ENCODE measurements around the gene LXN. TPM values are rescaled to one million over a fixed set of nuclear protein-coding genes. Genes with fewer than 3 reads are reported as not detected.

LXN gene
- total and polyA plus RNA-seq, 7 donors, result 1.6 to 6.7 (median 3.2) TPM

GRCh38 chr3:158666416-158666815 lies 6.0 kb downstream of the LXN start:
- Histone ChIP-seq H3K4me3 (no peak overlapping the region), H3K27ac (no peak overlapping the region), H3K9me3 (no peaks in the 10 kb centered on the region), H3K4me1 (no peaks in the 10 kb centered on the region), H3K36me3 (ENCODE audit: insufficient read depth in 1 of 2, low read depth in 1 of 2) (peaks cover under 1 to 100% of the 10 kb centered on the region in 2 donors), H3K27me3 (ENCODE audit: insufficient read depth in 3 of 3, low read length in 2 of 3) (no peaks in the 10 kb centered on the region)
- DNase-seq (no peak), ATAC-seq (no peak)
- no peak for TF ChIP-seq CTCF (IDR thresholded peaks at IDR 0.05)
- intact Hi-C loops (cut with DNase I), result no loop called here
- 79 to 85% (median 81%) methylated on average over 3 of the region's 3 CpGs for WGBS, 3 donors

- ATAC-seq (no peak), DNase-seq (no peak)
- WGBS, 3 donors, result 96 to 97% (median 97%) methylated on average over 1 of the region's 1 CpG
- no peaks in the 10 kb centered on the region for H3K4me1 ChIP-seq
- no peak overlapping the region for H3K4me3 ChIP-seq
- no peaks in the 10 kb centered on the region for H3K27me3 ChIP-seq (ENCODE audit: insufficient read depth in 3 of 3, low read length in 2 of 3)
- peaks cover 8 to 100% of the 10 kb centered on the region in 2 donors for H3K36me3 ChIP-seq (ENCODE audit: insufficient read depth in 1 of 2, low read depth in 1 of 2)
- H3K9me3 ChIP-seq, result no peaks in the 10 kb centered on the region
- H3K27ac ChIP-seq, result no peak overlapping the region
- intact Hi-C loops (cut with DNase I), result no loop called here
- TF ChIP-seq CTCF (IDR thresholded peaks at IDR 0.05), result no peak
Measured at GRCh38 chr3:158663832-158664231, 8.6 kb downstream of the LXN start.

- Histone ChIP-seq H3K36me3 (ENCODE audit: insufficient read depth in 1 of 2, low read depth in 1 of 2) (peaks cover 8 to 98% of the 10 kb centered on the region in 2 donors), H3K4me1 (no peaks in the 10 kb centered on the region), H3K27ac (no peak overlapping the region), H3K4me3 (no peak overlapping the region), H3K9me3 (no peaks in the 10 kb centered on the region), H3K27me3 (ENCODE audit: insufficient read depth in 3 of 3, low read length in 2 of 3) (no peaks in the 10 kb centered on the region)
- WGBS, 3 donors, result 80 to 86% (median 83%) methylated on average over 1 of the region's 1 CpG
- intact Hi-C loops (cut with DNase I), result no loop called here
- ATAC-seq (no peak), DNase-seq (no peak)
- TF ChIP-seq CTCF (IDR thresholded peaks at IDR 0.05), result no peak
Measured at GRCh38 chr3:158663246-158663645, 9.2 kb downstream of the LXN start.

- Histone ChIP-seq H3K36me3 (ENCODE audit: insufficient read depth in 1 of 2, low read depth in 1 of 2) (peaks cover 9 to 96% of the 10 kb centered on the region in 2 donors), H3K4me1 (no peaks in the 10 kb centered on the region), H3K9me3 (no peaks in the 10 kb centered on the region), H3K4me3 (no peak overlapping the region), H3K27me3 (ENCODE audit: insufficient read depth in 3 of 3, low read length in 2 of 3) (no peaks in the 10 kb centered on the region), H3K27ac (peak overlapping the region; percentile 38)
- ATAC-seq, result no peak
- intact Hi-C loops (cut with DNase I), result no loop called here
- WGBS, 3 donors, result 84 to 89% (median 86%) methylated on average over 4 of the region's 4 CpGs
- no peak for TF ChIP-seq CTCF (IDR thresholded peaks at IDR 0.05)
- no peak for DNase-seq
Measured at GRCh38 chr3:158660711-158661110, 11.7 kb downstream of the LXN start.
